ENCODE data around the gene CARD10.

Gene CARD10

GRCh38 chr22:37486224-37486845 lies 32.9 kb downstream of the CARD10 start, which contains the start of gene MFNG:
MFNG (minus strand) TSS chr22:37486384; CDS start chr22:37486177, 207 bp downstream.
- H4K20me1 ChIP-seq (ENCODE audit: insufficient read depth, low read length, poor library complexity, severe bottlenecking) = peaks cover 3% of the 10 kb centered on the region
- H3K4me3 ChIP-seq (ENCODE audit: low read length, poor library complexity, severe bottlenecking) = peak within 1 kb of the TSS; percentile 81
- peak within 1 kb of the TSS; percentile 97 for H3K9ac ChIP-seq (ENCODE audit: low read depth, low read length, poor library complexity, severe bottlenecking)
- no peaks in the 10 kb centered on the region for H3K9me3 ChIP-seq (ENCODE audit: insufficient read depth, low read depth, low read length)
- no peaks in the 10 kb centered on the region for H3K27me3 ChIP-seq (ENCODE audit: insufficient read depth, low read length, poor library complexity, severe bottlenecking)
- peaks cover 28% of the 10 kb centered on the region for H3K4me1 ChIP-seq (ENCODE audit: insufficient read depth, low read length, poor library complexity, severe bottlenecking)
- H3K36me3 ChIP-seq (ENCODE audit: insufficient read depth, low read length) = no peaks in the 10 kb centered on the region
- no peaks in the 10 kb centered on the region for H3F3A ChIP-seq (ENCODE audit: low read depth)
- H3K79me2 ChIP-seq (ENCODE audit: insufficient read depth, low read length) = peaks cover 50% of the 10 kb centered on the region
- no peaks in the 10 kb centered on the region for H3K9me2 ChIP-seq (replicated peaks; ENCODE audit: low read depth, low read length)
- 0 out of 2 replicates have a peak within 1 kb of the TSS, but pooled peaks have one; percentile 25 for H2AFZ ChIP-seq (ENCODE audit: low read length)
- peak within 1 kb of the TSS; percentile 90 for H3K4me2 ChIP-seq (ENCODE audit: low read depth, low read length, poor library complexity, severe bottlenecking)
- TF ChIP-seq EZH2phosphoT487 (IDR thresholded peaks at IDR 0.05; ENCODE audit: borderline replicate concordance) = no peak
- no peak for TF ChIP-seq CTCF (conservative IDR thresholded peaks at IDR 0.05; ENCODE audit: low read length)

- H3K27me3 ChIP-seq (ENCODE audit: insufficient read depth, low read length, poor library complexity, severe bottlenecking) = no peaks in the 10 kb centered on the region
- no peaks in the 10 kb centered on the region for H3F3A ChIP-seq (ENCODE audit: low read depth)
- 0 out of 2 replicates have a peak overlapping the region, but pooled peaks have one; percentile 25 for H2AFZ ChIP-seq (ENCODE audit: low read length)
- no peaks in the 10 kb centered on the region for H3K9me3 ChIP-seq (ENCODE audit: insufficient read depth, low read depth, low read length)
- peaks cover 28% of the 10 kb centered on the region for H3K4me1 ChIP-seq (ENCODE audit: insufficient read depth, low read length, poor library complexity, severe bottlenecking)
- peak overlapping the region; percentile 97 for H3K9ac ChIP-seq (ENCODE audit: low read depth, low read length, poor library complexity, severe bottlenecking)
- peak overlapping the region; percentile 90 for H3K4me2 ChIP-seq (ENCODE audit: low read depth, low read length, poor library complexity, severe bottlenecking)
- H3K79me2 ChIP-seq (ENCODE audit: insufficient read depth, low read length) = peaks cover 57% of the 10 kb centered on the region
- H4K20me1 ChIP-seq (ENCODE audit: insufficient read depth, low read length, poor library complexity, severe bottlenecking) = peaks cover 3% of the 10 kb centered on the region
- H3K36me3 ChIP-seq (ENCODE audit: insufficient read depth, low read length) = no peaks in the 10 kb centered on the region
- no peaks in the 10 kb centered on the region for H3K9me2 ChIP-seq (replicated peaks; ENCODE audit: low read depth, low read length)
- H3K4me3 ChIP-seq (ENCODE audit: low read length, poor library complexity, severe bottlenecking) = peak overlapping the region; percentile 81
- no peak for TF ChIP-seq EZH2phosphoT487 (IDR thresholded peaks at IDR 0.05; ENCODE audit: borderline replicate concordance)
- TF ChIP-seq CTCF (conservative IDR thresholded peaks at IDR 0.05; ENCODE audit: low read length) = no peak
Observed at GRCh38 chr22:37485395-37486223, 33.6 kb downstream of the CARD10 start.

GRCh38 chr22:37484480-37485394 lies 34.5 kb downstream of the CARD10 start:
- TF ChIP-seq EZH2phosphoT487 (IDR thresholded peaks at IDR 0.05; ENCODE audit: borderline replicate concordance) (no peak), CTCF (conservative IDR thresholded peaks at IDR 0.05; ENCODE audit: low read length) (no peak)
- Histone ChIP-seq H3K9ac (ENCODE audit: low read depth, low read length, poor library complexity, severe bottlenecking) (peak overlapping the region; percentile 97), H3K4me2 (ENCODE audit: low read depth, low read length, poor library complexity, severe bottlenecking) (peak overlapping the region; percentile 90), H3K79me2 (ENCODE audit: insufficient read depth, low read length) (peaks cover 57% of the 10 kb centered on the region), H3F3A (ENCODE audit: low read depth) (no peaks in the 10 kb centered on the region), H3K4me3 (ENCODE audit: low read length, poor library complexity, severe bottlenecking) (peak overlapping the region; percentile 81), H3K4me1 (ENCODE audit: insufficient read depth, low read length, poor library complexity, severe bottlenecking) (peaks cover 28% of the 10 kb centered on the region), H3K9me2 (replicated peaks; ENCODE audit: low read depth, low read length) (no peaks in the 10 kb centered on the region), H3K9me3 (ENCODE audit: insufficient read depth, low read depth, low read length) (no peaks in the 10 kb centered on the region), H3K36me3 (ENCODE audit: insufficient read depth, low read length) (no peaks in the 10 kb centered on the region; the same call in 1 of the 2 replicates), H2AFZ (ENCODE audit: low read length) (peak overlapping the region; percentile 25; the same call in 1 of the 2 replicates), H4K20me1 (ENCODE audit: insufficient read depth, low read length, poor library complexity, severe bottlenecking) (peaks cover 3% of the 10 kb centered on the region), H3K27me3 (ENCODE audit: insufficient read depth, low read length, poor library complexity, severe bottlenecking) (no peaks in the 10 kb centered on the region)

Data from Loucy (cell line).